Epithelial cell of alveolus of lung (primary cell): ENCODE measurements around the gene JOSD2. TPM values are rescaled to one million over a fixed set of nuclear protein-coding genes. Genes with fewer than 3 reads are reported as not detected.

Experiments used
- total RNA-seq: library from RNA; depleted of rRNA; stranded (reverse); fragments of >200 nt; gene quantifications from 2 replicates; pipeline ENCODE4 v1.2.1, GENCODE V29; 2015

JOSD2 gene, protein sequence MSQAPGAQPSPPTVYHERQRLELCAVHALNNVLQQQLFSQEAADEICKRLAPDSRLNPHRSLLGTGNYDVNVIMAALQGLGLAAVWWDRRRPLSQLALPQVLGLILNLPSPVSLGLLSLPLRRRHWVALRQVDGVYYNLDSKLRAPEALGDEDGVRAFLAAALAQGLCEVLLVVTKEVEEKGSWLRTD
- total RNA-seq, result 57.5 and 61.9 TPM in 2 replicates

GRCh38 chr19:50511069-50511822, at the start of gene JOSD2:
JOSD2 (minus strand) TSS chr19:50511191; CDS start chr19:50510431, 760 bp downstream.

DNA sequence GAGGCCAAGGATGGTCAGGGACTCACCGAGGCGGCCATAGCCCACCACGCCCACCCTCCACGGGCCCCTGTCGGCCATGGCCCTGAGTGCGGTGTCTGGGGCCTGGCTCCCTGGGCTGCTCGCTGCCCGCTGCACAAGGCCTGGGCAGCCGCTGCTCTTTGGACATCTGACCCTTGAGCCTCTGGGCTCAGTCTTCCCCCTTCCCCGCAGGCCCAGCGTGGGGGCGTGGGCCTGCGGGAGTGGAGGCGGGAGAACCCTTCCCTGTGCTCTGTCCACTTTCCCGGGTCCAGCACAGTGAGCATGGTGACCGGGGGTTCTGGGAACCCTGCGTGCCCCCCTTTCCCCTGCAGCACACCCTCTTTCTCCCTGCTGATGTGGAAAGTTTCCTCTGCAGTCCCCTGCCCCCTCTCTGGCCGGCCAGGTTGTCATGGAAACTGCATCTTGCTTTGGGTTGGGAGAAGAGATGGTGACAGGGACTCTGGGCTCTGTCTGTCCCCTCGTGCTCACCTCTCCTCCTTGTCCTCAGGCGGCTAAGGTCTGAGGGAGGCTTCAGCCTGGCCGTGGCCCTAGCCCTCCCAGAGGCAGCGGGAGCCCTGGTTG, 2.9 kb upstream of the JOSD2 start, which contains the start of gene ASPDH:
ASPDH (minus strand) TSS at position 168 of the 600 bp plus-strand sequence; CDS start at position 78, 90 bp downstream.

GRCh38 chr19:50476224-50476906, 34.6 kb downstream of the JOSD2 start, which contains the start of the genes EMC10 and GARIN5A:
EMC10 (plus strand) TSS chr19:50476507; CDS start chr19:50476545, 38 bp downstream.
GARIN5A (minus strand) TSS chr19:50476848; CDS start chr19:50476388, 460 bp downstream.

Other genes starting within 250 kb of the JOSD2 start
- 0.08 and 0.26 TPM in 2 replicates for gene KCNC3, start 181.8 kb downstream of the JOSD2 start, total RNA-seq
- 2.8 TPM in 1 of 2 replicates, not detected in the other for gene NAPSA, start 145.6 kb downstream of the JOSD2 start, total RNA-seq
- 61.9 and 74.3 TPM in 2 replicates for gene NR1H2, start 134.7 kb downstream of the JOSD2 start, total RNA-seq
- 25.5 and 33.4 TPM in 2 replicates for gene POLD1, start 126.8 kb downstream of the JOSD2 start, total RNA-seq
- not detected in 2 replicates for gene SPIB, start 92.3 kb downstream of the JOSD2 start, total RNA-seq
- gene MYBPC2, start 78.3 kb downstream of the JOSD2 start, total RNA-seq, result 0.64 TPM in 1 of 2 replicates, not detected in the other
- gene EMC10, start 34.7 kb downstream of the JOSD2 start, total RNA-seq, result 53.7 and 124 TPM in 2 replicates
- 0.24 and 0.52 TPM in 2 replicates for gene GARIN5A, start 34.3 kb downstream of the JOSD2 start, total RNA-seq
- gene ASPDH, start 2.7 kb upstream of the JOSD2 start, total RNA-seq, result not detected in 2 replicates
- 0.39 and 1.6 TPM in 2 replicates for gene LRRC4B, start 57.2 kb upstream of the JOSD2 start, total RNA-seq
- 0.88 TPM in 1 of 2 replicates, not detected in the other for gene SYT3, start 128.7 kb upstream of the JOSD2 start, total RNA-seq
- gene C19orf81, start 138.3 kb upstream of the JOSD2 start, total RNA-seq, result not detected in 2 replicates
- gene SHANK1, start 208.6 kb upstream of the JOSD2 start, total RNA-seq, result 6.7 and 7.8 TPM in 2 replicates
- 124 and 227 TPM in 2 replicates for gene CLEC11A, start 212.2 kb upstream of the JOSD2 start, total RNA-seq